Vagina (tissue), 2 donors: ENCODE results near the gene CBFB.

Experiments
- CTCF ChIP-seq, 3 experiments: fragments of 450-650 bp in 2 of 3; fragments of 200-600 bp in 1 of 3; sonication (generic) in 1 of 3; IDR thresholded peaks; one replicate each; pipeline ENCODE4 v1.5.1; 2017 to 2019; ENCODE audit warnings: antibody characterized with exemption in 3 of 3, mild to moderate bottlenecking in 2 of 3, moderate library complexity in 2 of 3
- POLR2A ChIP-seq, 2 donors: fragments of 450-650 bp; IDR thresholded peaks; one replicate each; pipeline ENCODE4 v1.6.1; 2017; ENCODE audit warnings: antibody characterized with exemption in 2 of 2, mild to moderate bottlenecking in 2 of 2, moderate library complexity in 2 of 2

- TF ChIP-seq POLR2A (IDR thresholded peaks at IDR 0.05) (no peak), CTCF (IDR thresholded peaks at IDR 0.05) (no peak)
These were observed 121.3 kb downstream of the CBFB start for GRCh38 chr16:67150047-67150832.
